ENCODE measurements around the gene PLA2G4E.

The PLA2G4E gene

DNA sequence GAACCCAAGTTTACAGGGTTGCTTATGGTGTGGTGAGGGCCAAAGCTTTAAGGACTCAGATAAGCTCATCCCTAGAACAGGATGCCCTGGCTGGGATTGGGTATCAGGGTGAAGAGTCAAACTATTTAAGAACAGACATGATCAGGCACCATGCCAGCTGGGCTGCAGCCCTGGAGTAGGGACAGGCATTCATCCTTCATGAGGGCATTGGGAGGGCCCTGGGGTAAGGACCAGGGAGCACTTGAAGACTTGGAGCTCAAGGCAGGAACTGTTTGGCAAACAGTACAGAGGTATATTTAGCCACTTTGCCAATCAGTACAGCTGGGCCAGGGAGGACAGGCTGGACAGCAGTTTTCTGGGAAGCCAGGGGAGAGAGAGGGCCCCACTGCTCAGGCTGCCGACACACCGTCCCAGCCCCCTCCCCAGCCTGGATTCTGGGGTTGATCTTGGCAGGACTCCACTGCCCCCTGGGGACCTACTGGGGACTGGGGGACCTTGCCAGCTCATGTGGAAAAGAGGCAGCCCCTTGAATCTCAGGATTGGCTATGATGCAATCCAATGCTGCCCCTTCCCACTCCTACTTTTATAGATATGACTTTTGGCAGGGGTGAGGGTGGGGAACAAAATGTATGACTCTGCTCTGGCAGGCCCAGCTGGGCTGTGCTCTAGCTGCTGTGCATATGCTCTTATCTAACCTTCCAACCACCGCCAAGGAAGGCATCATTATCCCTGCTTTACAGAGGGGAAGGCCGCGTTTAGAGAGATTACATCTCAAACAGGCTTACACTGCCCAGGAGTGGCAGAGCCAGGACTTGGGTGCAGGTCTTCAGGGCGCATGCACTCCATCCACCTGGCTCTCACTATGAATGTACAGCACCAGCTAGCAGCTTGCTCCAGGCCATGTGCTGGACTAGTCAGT lies 2.3 kb downstream of the PLA2G4E start:
- no peak for DNase-seq

DNA sequence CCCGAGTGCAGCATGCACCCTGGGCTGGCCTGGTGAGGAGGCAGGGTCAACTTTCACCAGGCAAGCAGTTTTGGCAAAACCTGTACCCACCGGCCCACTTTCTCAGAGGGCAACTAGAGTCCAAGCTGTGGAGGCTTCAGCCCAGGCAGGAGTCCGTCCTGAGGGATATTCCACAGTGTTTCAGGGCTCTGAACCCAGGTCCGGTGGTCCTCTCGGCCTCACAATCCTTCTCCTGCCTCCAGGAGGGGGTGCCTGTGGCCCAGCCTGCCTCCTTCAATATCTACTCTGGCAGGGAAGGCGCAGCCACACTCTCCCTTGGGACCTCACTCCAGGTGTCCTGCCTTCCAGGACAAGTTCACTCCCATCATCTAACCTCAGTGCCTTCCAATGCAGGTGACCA lies 3.9 kb downstream of the PLA2G4E start:
- no peak for DNase-seq

DNA sequence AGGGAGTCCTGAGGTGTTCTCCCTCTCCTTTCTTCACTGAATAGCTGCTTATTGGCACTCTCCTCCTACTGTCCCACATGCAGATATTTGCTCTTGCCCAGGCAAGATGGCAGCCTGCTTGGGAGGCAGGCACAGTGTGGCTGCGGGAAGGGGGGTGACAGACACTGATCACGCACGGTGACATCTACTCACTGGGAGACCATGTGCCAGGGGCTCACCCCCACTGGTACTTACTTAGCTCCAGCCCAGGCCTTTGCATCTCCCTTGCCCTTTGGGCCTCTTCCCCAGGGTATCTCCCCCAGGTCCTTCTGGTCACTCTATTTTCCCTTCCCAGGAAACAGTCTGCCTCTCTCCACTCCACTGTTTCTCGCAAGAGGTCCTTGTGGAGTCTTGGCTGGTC lies 6.4 kb downstream of the PLA2G4E start:
- no peak for DNase-seq

DNA sequence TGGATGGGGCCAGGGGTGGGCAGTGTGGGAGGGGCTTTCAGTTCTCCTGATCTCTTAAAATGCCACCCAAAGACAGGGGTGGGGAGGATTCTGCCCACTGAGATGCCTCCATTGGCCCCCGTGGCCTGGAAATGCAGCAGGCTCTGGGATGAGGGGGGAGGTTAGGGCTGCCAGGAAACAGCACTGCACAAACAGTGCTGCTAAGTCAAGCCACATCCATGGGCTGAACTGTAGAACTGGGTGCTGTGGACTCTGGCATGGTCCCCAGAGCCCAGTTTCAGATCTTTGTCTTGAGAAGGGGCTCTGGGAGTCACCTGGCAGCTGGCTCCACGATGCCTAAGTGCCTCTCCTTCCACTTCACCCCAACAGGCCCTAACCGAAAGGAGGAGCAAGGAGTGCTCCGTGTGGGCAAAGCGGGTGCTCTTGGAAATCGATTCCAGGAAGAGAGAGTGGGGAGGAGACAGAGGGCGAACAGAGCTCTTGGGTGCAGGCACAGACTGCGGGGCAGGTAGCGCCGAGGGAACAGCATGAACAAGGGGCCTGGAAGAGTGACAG lies 7.8 kb downstream of the PLA2G4E start:
- no peak for DNase-seq

DNA sequence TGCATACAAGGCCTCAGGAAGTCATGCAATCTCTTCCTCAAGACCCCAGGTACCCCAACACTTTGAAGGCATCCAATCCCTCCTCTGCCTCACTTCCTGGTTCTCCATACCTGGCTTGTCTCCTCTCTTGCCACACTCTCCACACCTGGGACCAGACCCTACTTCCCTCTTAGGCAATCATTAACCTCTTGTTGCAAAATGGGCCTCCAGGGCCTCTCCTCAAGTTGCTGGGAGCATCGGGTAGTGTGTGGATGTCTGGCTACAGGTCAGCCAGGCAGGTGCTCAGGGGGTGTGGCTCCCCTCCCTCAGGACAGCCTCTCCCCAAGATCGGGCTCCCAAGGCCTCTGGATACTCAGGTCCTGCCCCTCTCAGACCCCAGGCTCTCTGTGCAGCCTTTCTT lies 8.6 kb downstream of the PLA2G4E start:
- no peak for DNase-seq

DNA sequence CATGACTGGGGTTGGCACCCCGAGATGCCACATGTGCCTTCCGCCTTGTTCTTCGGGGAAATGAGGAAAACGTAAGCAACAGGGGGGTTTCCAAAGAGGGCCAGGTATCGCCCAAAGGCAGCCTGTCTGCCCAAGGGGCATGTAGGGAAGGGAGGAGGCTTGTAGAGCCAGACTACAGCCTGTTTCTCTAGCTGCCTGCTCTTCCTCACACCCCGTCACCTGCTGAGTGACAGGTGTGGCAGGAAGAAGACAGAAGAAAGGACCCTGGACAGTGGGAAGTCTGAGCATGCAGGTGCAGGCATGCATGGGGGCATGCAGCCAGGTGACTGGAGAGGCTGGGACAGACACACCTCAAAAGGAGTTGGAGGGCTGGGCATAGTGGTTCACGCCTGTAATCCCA lies 9.8 kb downstream of the PLA2G4E start:
- no peak for DNase-seq

DNA sequence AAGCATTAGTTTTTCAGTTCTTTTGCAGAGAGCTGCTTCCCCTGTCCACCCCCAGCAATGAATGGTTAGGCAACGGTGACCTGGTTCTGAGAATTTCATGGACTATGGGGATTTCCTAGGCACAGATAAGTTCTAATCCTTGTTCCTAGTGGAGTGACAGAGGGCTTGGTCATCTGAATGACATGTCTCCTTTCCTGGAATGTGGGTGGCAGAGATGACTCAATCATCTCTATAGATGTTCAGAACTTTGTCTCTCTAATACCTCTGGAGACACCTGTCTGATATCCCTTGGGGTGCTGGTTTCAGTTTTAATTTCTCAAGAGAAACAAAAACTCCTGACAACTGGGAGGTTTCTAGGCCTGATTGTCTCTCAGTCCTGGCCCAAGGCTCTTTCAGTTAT lies 10.4 kb downstream of the PLA2G4E start:
- DNase-seq, result peak; percentile 61

DNA sequence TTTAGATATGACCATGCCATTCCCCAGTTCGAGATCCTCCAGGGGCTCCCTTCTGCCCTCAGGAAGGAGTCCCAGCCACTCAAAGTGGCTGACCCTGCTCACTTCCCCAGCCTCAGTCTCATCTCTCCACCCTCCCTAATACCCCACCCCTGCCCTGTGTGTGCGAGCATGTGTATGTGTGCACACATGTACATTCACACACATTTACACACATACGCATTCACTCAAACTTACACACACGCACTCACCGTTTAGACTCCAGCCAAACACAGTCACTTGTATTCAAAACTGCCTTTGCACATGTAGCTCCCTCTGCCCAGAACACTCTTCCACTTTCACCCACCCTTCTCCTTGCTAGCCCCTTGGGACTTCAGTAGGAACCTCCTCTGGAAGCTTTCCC lies 11.4 kb downstream of the PLA2G4E start:
- DNase-seq, result no peak

DNA sequence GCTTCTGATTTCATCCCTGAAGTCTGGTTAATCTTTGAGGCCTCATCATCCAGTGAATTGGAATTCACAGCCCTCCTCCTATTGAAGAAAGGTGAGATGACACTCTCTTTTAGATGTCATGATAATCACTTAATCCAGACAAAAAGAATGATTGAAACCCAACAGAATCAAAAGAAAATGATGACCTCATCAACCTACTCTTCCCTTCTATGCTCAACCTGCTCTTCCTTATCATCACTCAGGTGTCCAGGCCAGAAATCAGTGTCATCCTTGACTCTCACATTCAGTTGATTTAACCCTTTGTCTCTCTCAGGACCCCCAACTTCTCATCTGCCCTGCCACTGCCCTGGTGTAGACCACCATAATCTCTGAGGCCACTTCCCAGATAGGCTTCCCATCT lies 11.8 kb downstream of the PLA2G4E start:
- no peak for DNase-seq

DNA sequence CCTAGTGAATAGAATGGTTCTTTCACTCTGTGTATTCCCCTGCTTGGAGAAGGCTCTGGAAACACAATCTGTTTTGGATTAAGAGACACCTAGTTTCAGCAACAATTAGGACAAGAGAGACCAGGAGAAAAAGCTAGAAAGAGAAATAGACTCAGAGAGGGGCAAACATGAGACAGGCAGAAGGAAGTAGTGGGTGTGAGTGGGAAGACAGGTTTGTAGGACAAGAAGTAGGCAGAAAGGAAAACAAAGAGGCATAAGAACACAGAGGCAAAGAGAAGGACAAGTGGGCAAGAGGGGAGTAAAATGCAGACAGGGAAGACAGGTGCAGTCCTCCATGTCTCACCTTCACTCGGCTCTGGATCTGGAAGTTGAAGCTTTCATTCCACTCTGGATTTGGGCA lies 13.5 kb downstream of the PLA2G4E start:
- no peak for DNase-seq

DNA sequence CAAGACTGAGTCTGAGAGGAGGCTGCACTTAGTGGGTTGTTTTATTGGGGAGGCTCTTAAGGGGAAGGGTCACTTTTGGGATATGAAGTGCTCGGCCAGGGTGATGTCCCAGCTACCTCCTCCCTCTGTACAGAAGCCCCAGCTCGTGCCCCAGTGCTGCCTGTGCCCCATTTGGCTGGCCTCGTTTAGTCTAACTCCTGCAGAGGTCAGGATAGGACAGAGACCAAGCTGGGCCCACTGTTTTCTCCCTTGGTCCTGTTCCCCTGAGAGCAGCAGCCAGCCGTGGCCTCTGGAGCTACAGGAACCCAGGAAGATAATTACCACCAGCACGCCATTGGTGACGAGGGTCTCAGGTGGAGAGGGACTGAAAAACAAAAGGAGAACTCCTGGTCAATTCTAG lies 18.5 kb downstream of the PLA2G4E start:
- no peak for DNase-seq

DNA sequence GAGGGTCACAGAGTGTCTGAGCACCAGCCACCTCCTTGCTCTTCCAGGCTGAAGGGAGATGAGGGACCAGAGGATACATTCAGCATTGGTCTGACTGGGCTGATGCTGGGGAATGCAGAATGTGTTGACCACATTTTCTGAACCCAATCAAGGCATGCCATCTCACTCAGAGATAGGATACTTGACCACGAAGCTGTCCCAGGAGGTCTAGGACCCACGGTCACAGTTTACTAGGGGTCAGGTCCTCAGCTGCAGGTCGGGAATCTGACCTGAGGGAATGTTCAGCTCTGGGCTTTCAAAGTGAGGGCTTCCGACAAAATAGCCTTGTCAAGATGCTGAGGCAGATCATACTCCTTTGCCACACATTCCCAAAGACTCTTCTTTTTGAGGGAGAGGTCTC lies 19.6 kb downstream of the PLA2G4E start:
- no peak for DNase-seq

DNA sequence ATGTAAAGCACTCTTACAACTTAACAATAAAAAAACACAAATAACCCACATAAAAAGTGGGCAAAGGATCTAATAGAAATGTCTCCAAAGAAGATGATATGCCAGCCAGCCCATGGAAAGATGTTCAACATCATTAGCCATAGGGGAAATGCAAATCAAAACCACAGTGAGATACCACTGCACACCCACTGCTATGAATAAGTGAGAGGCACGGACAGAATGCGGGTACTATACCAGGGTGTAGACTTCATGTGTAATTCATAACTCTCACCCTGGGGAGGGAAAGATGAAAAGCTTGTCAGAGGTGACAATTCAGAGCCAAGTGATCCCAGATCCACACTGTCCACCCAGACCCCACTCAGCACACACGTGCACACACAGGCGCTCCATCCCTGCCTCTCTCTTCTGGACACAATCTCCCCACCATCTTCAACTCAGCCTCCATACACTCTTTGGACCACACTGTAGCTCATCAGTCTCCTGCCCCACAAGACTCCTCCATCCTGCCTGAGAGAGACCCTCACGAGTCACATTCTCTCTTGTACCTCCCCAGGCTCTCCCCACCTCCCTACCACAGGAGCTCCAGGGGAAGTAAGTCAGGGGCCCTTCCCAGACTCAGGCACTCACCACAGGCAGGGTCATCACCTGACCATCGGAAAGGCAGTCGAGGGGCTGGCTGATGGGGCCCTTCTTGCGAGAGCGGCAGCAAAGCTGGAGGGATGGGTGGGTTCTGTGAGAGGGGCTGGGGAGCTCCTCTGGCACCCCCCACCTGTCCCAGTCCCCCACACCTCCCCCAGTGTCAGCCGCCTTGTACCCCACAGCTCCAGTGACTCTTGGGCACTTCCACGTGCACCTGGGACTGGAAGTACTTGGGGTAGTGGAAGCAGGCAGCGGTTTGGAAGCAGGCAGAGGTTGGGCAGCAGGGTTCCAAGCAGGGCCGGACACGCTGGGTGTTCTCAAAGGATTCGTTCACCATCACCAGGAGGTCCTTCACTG lies 21.3 kb downstream of the PLA2G4E start:
- DNase-seq, result no peak

DNA sequence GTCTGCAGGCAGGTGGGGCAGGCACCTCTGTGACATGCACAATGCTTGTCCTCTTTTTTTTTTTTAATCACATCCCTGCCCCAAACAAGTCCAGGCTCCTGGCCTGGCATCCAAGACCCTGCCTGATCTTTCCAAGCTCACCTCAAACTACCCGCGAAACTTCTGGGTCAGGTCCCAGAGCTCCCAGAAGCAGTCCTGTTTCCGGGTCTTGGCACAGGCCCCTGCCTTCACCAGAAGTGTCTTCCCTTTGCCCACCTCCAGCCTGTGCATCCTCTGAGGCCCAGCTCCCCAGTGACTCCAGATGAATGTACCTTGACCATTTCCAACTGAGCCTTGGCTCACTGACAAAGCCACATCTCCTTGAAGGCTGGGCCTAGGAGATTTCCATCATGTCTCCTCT lies 23.0 kb downstream of the PLA2G4E start:
- no peak for DNase-seq

DNA sequence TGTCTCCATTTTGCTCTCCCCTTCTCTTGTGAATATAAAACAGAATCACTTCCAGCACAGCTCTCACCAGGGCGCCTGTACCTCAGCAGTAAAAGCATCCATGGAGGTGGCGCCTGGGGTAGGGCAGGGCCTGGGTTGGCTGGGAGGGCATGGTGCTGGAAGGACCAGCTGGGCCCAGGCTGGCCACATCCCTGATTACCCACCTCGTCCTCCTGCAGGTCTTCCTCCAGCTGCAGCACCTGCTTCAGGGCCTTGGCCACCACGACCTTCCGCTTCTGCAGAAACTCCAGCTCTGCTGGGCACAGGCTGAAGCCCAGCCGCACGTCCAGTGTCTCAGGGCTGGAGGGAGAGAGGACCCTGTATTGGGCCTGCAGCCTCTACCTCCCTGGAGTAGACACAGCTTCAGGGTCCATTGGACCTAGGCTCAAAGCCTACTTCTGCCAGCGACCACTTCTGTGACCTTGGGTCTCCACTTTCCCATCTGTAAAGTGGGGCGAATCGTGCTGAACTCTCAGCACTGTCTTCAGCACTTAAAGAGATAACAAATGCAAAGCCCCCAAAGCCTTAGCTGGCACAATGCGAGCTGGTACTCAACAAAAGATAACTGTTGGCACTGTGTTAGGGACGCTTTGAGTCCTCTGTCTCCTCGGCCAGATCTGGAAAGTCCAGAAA lies 23.8 kb downstream of the PLA2G4E start:
- no peak for DNase-seq

DNA sequence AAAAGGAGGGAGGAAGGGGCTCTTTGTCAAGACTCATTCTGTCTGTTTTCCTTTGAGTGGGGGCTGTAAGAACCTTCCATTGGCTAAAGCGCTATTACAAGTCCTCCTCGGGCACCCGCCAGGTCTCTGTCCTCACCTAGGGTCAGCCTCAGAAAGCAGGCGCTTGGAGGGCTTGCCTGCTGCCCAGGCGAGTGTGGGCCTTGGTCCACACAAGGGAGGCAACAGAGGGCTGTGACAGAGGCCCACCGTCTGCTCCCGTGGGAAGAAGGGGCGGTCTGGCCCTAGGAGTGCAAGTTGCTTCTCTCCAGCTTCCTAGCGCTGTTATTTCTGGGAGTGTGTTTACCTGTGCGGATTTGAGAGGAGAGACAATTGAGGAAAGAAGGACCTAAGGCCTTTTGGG lies 24.5 kb downstream of the PLA2G4E start:
- no peak for DNase-seq

DNA sequence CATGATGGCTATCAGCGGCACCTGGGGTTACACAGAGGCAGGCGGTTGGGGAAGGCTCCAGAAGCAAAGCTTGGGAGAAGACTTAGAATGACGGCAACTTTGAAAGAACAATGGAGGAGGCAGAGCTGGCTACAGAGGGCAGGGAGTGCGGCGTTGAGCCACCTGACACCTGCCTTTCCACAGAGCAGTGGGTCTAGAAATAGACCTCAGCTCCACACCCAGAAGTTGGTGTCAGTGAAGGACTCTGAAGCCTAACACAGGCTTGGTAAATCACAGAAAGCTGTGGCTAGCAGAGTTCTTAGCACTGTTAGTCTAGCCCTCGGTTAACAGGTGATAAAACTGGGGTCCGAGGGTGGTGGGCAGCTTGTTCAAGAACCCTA lies 25.4 kb downstream of the PLA2G4E start:
- no peak for DNase-seq

DNA sequence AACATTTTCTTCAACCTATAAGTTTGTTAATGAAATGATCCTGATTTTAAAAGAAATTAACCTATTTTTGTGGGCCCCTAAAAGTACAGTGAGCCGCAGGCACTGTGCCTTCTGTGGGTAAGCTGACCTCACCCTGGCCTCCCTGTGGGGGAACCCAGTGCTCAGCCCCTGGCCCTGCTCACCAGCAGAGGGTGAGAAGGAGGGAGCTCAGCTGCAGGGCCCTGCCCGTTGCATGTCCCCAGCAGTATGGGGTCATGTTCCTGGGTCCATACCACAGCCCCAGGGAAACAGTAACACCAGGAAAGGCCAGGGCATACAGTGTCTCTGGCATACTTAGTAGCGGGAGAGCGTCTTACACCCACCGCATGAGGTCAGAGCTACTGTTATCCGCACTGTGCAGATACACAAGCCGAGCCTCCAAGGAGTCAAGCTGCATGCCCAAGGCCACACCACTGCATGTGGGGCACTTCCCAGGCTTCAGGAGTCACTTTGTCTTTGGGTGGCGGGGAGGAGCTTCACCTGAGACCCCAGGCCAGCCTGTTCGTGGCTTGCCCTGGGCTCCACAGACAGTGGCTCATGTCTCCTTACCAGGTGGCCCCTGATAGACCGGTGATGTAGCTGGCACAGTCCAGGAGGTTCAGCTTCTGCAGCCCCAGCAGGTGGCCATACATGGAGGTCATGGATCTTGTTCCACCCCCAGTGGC lies 25.9 kb downstream of the PLA2G4E start:
- no peak for DNase-seq

DNA sequence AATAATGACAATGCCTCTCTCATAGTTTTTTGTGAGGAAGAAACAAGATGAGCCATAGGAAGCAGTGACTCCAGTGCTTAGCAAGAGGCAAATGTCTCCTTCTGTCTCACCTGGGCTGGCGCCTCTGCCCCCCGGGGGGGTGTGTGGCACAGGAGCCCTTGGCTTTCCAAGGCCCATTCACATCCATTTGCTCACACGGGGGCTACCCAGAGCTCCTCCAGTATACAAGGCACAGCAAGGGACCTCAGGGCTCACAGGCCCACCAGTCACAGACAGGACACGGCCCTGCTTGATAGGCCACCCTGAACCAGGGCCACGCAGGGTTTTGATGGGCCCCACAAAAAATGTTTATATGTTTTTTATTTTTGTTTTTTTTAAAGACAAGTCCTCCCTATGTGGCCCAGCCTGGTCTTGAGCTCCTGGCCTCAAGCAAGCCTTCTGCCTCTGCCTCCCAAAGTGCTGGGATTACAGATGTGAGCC lies 26.6 kb downstream of the PLA2G4E start:
- no peak for DNase-seq

DNA sequence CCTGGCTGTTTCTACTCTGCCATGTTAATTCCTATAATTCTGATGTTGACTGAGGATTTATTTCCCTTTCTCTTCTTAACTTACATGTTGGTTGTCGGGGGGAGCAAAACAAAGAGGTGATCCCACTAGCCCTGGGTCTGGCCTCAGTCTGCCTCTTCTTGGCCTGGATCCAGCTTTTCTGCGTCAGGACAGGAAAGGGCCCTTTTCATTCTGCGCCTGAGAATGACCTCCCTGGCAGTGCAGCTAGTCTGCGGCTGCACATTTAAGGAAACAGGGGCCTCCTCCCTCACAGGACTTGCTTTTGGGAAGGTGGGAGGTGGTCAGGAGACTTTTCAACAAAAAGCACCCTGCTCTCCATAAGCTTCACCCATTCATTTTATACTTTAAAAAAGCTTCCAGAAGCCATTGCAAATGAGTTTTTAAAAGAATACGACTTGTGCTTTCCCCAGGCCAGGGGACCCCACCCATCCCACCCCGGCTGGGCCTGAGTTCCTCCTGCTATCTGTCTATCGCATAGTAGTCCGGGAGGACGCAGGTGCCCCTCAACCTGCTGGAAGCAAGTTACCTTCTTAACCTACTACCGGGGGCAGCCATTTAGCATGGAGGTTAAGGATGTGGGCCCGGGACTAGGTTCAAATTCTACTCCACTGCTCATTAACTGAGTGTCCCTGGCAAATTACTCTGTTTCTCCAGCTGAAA lies 27.2 kb downstream of the PLA2G4E start:
- DNase-seq, result no peak

DNA sequence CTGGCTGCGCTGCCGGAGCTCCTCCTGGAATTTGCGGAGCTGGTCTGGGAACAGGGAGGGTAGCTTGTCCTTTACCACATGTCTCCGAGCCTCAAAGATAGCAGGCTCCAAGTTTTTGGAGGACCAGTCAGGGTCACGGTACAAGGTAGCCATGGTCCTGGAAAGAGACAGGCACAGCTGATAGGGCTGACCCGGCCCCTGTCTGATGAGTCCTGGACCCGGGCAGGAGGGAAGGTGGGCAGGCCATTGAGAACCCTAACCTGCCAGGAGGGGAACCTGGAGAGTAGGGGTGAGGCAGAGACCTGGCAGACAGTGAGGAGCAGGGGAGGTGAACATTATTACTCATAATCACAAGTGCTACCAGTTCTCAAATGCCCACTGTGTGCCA lies 28.0 kb downstream of the PLA2G4E start:
- no peak for DNase-seq

Data from inflammatory macrophage treated with lipopolysaccharide for 4 hours (primary cell).